Measurements from ENCODE around the gene TSC2.

The TSC2 gene

DNA sequence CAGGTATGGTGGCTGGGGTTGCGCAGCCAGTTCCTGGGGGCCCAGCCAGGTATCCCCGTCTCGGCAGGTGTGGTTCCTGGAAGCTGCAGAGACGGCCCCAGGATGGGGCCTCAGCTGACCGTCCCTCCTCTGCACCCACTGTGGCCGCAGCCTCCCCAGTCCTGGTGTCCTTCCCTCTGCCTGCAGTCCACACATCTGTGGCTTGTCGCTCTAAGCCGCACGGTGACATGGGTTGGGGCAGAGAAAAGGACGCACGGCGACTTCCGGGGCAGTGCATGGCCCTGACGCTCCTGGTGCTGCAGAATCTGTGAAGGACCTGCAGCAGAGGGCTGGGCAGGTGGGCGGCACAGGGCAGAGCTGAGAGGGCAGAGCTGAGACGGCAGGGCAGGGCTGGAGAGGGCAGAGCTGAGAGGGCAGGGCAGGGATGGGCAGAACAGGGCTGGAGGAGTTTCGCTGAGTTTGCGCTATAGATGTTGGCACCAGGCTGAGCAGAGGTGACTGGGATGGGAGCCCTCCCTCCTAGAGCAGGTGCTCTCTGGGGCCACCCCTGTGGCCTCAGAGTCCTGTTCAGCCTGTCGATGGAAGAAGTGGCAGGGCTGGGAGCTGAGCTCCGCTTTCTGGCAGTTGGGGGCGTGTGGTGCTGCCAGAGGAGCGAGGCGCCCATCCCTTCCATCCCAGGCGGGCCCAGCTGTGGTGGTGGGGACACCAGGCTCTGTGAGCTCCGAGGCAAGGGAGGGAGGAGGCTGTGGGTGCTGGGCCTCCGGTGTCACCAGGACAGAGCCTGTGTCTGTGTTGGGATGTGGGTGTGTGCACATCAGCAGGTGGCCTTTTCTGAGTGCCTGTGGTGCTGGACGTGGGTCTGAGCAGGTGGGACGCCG, 23.0 kb downstream of the TSC2 start:
- DNase-seq (ENCODE audit: low read depth), result no peak

DNA sequence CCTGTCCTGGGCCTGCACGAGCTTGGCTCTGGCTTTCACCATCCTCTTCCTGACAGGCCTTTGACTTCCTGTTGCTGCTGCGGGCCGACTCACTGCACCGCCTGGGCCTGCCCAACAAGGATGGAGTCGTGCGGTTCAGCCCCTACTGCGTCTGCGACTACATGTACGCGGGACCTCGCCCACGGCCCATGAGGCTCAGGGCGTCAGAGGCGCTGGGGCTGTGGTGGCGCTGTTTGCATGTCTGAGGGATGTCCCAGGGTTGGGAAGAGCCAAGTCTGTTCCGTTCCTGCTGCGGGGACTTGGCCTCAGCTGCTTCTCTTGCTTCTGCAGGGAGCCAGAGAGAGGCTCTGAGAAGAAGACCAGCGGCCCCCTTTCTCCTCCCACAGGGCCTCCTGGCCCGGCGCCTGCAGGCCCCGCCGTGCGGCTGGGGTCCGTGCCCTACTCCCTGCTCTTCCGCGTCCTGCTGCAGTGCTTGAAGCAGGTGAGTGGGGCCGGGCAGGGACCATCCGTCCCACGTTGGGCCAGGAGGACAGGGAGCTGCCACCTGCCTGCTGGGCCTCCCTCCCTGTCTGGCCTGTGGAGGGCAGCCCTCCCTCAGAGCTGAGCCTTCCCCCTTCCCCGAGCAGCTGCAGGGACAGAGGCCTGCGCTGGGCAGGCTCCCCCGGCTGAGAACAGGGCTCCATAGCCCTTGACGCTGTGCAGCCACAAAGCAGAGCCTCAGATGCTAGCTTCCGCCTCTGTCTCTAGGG, 23.8 kb downstream of the TSC2 start:
- no peak for DNase-seq (ENCODE audit: low read depth)

DNA sequence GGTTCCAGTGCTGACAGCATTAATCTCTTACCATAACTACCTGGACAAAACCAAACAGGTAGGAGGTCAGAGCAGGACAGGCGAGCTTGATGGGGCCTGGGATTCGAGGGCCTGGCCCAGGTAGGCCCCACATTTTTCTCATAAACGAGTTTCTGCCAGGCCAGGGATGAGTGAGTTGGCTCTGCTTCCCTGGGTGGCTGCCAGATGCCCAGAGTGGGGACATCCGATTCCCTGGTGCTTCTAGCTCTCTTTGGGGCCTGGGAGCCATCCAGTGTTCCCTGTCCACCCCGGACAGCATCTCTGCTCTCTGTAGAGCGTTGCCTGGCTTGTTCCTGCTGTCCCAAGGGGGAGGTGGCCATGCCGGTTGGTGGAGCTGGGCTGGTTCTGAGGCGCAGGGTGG, 25.1 kb downstream of the TSC2 start:
- no peak for DNase-seq (ENCODE audit: low read depth)

DNA sequence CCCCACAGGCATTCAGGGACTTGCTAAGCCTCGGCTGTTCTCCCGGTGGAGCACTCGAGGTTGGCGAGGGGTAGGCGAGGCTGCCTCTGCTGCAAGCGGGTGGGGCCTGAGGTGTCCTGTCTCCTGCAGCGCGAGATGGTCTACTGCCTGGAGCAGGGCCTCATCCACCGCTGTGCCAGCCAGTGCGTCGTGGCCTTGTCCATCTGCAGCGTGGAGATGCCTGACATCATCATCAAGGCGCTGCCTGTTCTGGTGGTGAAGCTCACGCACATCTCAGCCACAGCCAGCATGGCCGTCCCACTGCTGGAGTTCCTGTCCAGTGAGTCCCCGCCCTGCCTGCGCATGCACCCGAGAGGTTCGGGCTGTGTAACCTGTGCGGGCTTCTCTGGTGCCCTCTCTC, 26.3 kb downstream of the TSC2 start:
- no peak for DNase-seq (ENCODE audit: low read depth)

DNA sequence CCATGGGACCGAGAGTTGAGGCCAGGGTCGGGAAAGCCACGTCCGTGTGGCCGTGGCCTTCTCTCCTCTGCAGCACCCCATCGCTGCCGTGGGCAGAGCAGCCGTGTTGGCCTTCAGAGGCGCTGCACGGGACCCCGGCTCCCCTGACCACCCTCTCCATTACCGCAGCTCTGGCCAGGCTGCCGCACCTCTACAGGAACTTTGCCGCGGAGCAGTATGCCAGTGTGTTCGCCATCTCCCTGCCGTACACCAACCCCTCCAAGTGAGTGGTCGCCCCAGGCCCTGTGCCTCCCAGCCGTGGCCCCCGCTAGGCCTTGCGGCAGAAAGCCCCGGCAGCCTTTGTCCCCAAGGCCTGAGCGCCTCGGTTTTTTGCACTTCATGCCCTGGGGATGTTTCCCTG, 27.8 kb downstream of the TSC2 start:
- DNase-seq (ENCODE audit: low read depth), result no peak

DNA sequence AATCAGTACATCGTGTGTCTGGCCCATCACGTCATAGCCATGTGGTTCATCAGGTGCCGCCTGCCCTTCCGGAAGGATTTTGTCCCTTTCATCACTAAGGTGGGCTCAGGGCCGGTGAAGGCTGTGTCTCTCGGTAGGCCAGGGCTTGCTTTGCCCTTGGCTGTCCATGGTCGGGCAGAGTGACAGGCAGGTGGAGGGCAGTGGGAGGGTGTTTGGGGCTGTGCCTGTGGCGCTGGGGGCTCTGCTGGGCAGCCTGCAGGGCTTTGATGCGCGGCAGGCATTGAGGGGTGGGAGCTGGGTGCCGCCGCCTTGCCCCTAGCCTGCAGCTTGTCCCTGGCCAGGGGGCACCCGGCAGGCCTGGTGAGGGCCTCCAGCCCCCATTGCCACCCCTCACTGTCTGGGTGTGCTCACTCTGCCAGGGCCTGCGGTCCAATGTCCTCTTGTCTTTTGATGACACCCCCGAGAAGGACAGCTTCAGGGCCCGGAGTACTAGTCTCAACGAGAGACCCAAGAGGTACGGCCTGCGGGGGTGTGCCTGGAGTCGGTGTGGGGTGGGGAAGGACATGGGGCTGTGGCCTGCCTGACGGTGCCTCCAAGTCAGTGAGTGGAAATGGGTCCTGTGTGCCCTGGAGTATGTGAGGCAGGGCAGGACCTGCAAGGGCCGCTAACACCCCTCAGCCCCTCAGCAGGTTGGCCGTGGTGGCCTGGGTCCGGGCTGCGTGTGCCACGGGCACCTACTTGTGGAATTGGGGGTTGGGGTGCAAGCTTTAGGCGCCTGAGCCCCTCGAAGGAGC, 28.5 kb downstream of the TSC2 start:
- no peak for DNase-seq (ENCODE audit: low read depth)

DNA sequence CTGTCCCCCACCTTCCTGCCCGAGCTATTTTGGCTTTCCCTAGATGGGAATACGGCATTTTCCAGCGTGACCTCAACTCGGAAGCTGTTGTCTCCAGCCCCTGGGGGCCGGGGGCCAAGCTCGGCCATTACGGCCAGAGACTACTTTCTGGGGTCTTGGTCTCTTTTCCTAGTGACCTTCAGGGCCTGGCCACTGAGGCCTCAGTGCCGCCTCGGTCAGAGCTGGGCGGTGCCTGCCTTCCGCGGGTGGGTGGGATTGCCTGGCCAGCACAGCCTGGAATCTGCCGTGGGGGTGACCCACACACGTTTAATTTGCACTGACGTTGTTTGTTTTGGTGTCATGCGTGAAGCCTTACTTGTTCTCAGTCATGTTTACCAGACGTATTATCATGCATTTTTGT, 29.2 kb downstream of the TSC2 start:
- no peak for DNase-seq (ENCODE audit: low read depth)

DNA sequence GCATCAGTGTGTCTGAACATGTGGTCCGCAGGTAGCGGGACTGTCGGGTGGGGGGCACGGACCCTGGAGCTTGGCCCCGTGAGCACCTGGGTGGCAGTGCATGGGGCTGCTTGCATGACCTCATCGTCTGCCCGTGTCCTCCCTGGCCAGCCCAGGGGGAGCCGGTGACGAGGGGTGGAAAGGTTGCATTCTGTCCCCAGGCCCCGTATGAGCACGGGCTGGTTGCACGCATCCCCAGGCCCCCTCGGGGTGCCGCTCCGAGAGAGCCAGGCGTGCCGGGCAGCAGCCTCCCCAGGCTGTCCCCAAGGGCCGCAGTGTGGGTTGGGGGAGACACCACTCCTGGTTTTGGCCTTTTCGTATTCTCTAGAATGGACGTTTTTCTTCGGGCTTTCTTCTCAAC, 29.9 kb downstream of the TSC2 start:
- DNase-seq (ENCODE audit: low read depth), result no peak

DNA sequence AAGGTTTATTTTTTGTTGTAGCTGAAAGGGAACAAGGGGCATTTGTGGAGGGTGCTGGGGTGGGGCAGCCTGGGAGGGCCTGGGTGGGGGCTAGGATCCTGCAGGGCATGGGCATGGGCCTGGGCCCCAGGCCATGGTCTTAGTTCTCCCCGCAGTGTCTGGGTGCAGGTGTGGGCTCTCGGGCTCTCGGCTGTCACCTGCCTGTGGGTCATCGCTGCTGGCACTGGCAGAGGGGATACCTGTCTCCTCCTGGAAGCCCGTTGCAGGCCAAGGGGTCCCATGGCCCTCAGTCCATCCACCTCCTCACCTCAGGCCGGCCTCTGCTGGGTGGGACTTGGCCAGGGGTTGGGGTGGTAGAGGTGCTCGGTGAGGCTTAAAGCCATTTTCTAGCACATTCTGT, 30.3 kb downstream of the TSC2 start:
- DNase-seq (ENCODE audit: low read depth), result no peak

DNA sequence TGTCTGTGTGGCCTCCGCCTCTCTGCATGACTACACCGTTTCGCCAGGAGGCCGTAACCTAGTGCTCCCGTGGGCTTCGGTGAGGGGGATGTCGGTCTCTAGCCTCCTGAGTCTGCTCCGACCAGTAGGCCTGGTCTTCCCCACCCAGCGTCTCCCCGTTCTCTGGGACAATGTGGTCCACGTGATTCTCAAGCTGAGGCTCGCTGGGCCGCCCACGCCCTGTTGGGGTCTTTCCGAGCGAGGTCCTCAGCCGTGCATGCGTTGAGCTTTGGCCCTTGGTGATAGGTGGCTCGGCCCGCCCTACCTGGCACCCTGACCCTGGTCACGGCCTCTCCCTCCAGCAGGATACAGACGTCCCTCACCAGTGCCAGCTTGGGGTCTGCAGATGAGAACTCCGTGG, 30.9 kb downstream of the TSC2 start:
- no peak for DNase-seq (ENCODE audit: low read depth)

DNA sequence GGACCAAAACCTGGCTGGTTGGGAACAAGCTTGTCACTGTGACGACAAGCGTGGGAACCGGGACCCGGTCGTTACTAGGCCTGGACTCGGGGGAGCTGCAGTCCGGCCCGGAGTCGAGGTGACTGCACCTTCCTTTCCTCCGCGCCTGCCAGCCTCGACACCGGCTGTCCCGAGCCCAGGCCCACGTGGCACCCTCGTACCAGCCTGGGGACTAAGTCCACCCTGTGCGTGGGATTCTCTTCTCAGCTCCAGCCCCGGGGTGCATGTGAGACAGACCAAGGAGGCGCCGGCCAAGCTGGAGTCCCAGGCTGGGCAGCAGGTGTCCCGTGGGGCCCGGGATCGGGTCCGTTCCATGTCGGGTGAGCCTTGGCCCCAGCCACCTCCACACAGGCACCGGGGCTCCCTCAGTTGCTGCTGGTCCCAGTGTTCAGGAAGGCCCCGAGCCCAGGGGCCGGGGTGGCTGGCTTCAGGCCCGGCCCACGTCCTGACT, 31.6 kb downstream of the TSC2 start:
- no peak for DNase-seq (ENCODE audit: low read depth)

DNA sequence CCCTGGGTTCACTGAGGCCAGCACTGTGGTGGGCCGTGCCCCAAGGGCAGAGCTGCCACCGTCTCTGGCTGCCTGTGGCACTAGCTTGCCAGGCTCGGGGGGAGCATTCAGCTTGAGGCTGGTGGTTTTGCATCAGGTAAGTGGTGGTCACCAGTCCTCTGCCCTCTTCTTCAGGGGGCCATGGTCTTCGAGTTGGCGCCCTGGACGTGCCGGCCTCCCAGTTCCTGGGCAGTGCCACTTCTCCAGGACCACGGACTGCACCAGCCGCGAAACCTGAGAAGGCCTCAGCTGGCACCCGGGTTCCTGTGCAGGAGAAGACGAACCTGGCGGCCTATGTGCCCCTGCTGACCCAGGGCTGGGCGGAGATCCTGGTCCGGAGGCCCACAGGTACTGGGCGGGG, 32.2 kb downstream of the TSC2 start:
- no peak for DNase-seq (ENCODE audit: low read depth)

DNA sequence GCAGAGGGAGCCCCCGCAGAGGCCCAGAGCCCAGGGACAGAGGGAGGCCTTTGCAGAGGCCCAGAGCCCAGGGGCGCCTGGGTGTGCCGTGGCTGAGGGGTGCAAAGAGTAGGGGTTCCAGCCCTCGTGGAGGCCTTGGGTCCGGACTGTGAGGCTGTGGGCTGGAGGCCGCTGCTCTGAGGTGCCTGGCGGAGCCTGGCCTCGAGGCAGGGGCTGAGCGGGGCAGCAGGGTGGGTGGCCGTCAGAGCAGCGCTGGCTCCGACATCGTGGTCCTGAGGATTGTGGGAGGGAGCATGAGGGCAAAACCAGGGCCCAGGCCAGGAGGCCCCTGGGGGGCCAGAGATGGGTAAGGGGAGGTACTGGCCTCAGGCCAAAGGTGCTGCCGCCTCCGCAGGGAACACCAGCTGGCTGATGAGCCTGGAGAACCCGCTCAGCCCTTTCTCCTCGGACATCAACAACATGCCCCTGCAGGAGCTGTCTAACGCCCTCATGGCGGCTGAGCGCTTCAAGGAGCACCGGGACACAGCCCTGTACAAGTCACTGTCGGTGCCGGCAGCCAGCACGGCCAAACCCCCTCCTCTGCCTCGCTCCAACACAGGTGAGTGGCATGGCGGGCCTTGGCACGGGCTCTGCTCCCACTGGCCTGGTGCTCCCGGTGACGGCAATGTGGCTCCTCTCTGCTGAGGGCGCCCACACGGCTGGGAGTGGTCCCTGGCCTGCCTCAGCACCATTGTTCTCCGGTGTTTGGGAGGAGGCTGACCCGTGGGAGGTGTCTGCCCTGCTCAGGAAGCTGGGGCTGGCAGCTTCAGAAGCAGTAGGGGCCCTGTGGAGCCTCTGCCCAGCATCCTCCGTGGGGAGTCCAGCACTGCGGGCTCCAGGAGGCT, 33.7 kb downstream of the TSC2 start:
- no peak for DNase-seq (ENCODE audit: low read depth)

DNA sequence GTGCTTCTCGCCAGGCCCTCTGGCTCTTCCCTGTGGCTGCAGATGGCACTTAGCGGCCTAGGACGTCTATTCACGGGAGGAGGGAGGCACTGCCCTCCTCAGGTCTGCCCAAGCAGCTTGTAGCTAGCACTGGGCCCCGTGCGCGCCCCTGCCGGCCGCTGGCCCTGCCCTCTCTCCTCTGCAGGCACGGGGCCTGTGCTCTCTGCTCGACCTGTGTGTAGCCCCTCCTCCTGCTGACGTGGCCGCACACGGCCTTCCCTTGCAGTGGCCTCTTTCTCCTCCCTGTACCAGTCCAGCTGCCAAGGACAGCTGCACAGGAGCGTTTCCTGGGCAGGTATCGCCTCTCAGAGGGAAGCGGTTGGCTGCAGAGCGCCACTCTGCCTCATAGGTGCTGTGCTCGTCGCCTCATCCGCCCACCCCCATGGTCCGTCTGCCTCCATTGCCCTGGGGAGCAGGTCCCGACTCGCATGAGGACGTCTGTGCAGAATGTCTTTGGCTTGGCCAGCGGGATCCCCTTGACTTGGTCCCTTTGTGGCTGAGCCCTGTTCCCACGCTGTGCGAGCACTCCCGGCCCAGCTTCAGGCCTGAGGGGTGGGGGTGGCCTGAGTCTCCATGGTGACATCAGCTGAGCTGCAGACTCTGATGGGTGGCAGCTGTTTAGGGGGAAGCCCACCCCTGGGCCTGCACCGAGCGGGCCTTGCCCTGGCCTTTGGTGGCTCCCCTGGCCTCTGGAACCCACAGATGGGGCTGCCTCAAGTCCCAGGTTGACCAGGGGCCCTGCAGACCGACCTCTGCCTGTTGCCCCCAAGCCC, 34.6 kb downstream of the TSC2 start:
- DNase-seq (ENCODE audit: low read depth), result no peak

DNA sequence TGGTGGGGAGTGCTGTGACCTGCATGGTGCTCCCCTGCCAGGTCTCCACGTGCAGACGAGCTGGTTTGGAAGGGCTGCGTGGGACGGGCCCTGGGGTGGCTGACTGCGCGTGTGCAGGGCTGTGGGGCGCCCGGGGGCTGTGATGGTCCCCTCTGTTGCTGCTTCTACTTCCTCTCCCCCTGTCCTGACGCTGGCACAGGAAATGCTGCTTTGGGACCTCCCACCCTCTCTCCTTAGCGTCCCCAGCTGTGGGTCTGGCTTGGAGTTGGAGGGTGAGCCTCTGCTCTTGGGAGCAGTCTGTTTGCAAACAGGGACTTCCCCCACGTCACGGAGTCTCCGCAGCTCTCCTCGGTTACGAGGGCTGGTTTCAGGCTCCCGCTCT, 35.2 kb downstream of the TSC2 start:
- DNase-seq (ENCODE audit: low read depth), result no peak

DNA sequence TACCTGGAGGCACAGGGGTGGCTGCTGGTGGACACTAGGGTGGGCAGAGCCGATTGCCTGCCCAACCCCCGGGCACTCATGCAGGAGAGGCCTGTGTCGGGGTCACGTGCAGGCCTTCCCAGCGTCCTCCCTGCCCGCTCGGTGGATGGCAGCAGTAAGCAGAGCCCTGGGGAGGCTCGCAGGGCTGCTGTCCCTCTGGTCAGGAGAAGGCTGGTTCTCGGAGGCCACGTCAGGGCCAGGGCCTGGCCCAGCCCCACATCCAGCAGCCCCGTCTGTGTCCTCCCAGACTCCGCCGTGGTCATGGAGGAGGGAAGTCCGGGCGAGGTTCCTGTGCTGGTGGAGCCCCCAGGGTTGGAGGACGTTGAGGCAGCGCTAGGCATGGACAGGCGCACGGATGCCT, 35.6 kb downstream of the TSC2 start:
- no peak for DNase-seq (ENCODE audit: low read depth)

DNA sequence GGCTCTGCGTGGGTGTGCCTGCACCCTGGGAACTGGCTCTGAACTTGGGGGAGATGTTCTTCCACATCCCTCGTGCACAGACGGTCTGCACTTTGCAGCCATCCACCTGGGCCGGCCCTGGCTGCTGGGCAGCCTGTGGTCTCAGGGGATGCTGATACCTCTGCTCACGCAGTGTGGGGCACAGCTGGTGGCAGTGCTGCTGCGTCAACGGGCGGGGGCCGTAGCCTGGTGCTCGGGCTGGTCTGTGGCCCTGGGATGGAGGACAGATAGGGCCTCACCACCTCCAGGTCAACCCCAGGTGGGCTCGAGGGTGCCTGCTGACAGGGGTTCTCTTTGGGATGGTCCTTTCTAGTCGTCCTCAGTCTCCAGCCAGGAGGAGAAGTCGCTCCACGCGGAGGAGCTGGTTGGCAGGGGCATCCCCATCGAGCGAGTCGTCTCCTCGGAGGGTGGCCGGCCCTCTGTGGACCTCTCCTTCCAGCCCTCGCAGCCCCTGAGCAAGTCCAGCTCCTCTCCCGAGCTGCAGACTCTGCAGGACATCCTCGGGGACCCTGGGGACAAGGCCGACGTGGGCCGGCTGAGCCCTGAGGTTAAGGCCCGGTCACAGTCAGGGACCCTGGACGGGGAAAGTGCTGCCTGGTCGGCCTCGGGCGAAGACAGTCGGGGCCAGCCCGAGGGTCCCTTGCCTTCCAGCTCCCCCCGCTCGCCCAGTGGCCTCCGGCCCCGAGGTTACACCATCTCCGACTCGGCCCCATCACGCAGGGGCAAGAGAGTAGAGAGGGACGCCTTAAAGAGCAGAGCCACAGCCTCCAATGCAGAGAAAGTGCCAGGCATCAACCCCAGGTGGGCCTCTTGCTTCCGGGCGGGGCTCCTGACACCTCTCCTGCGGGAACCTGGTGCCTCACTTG, 36.3 kb downstream of the TSC2 start:
- no peak for DNase-seq (ENCODE audit: low read depth)

DNA sequence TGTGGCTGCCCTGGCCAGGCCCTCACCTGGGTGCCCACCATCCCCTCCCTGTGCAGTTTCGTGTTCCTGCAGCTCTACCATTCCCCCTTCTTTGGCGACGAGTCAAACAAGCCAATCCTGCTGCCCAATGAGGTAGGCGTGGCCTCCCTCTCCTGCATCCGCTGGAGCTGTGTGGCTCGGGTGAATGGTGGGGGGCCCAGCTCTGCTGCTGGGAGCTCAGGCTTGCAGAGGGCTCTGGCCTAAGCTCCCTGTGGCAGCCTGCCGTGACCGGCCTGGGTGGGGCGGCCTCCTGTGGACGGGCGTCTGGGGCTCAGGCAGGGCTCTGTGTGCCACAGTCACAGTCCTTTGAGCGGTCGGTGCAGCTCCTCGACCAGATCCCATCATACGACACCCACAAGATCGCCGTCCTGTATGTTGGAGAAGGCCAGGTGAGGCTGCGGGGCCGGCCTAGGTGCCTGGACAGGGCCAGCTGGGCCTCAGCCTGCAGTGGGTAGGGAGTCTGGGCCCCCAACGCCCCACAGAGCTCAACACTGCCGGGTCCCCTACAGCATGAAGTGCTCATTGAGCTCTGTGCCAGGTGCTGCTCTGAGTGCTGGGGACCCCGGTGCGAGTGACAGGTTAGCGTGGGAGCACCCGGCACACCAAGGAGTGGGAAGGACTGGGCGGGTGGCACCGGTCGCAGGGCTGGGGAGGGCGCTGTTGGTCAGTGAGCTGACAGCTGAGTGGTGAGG, 37.3 kb downstream of the TSC2 start:
- no peak for DNase-seq (ENCODE audit: low read depth)

DNA sequence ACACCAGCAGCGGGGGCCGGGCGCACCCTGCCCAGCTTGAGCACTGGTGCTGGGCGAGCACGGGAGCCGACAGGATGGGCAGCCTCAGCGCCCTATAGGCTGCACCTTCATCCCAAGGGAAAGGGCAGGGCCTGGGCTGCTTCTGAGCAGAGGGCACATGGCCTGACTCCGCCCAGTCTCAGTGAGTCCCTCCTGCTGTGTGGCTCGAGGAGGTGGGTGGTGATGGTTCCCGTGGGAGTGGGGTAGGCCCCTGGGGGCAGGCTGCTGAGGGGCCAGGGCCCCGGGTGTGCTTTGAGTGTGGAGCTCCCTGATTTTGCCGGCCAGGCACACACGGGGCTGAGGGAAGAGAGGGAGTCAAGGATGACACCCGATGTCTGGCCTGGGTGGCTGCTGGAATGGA, 37.9 kb downstream of the TSC2 start:
- DNase-seq (ENCODE audit: low read depth), result no peak
